Ovary (tissue), 3 donors: ENCODE results near the gene COX7A1.

Experiments used
- CTCF ChIP-seq, 3 donors: fragments of 450-650 bp in 2 of 3; fragments of 200-600 bp in 1 of 3; IDR thresholded peaks; one replicate each; pipeline versions ENCODE4 v1.5.1 to v1.8.0; 2016 to 2022; ENCODE audit warnings: antibody characterized with exemption in 3 of 3, mild to moderate bottlenecking in 1 of 3
- EP300 ChIP-seq: sonication (generic); formaldehyde crosslinking; IDR thresholded peaks from one replicate; pipeline ENCODE4 v1.6.1; 2017; ENCODE audit warnings: antibody characterized with exemption
- POLR2A ChIP-seq: fragments of 450-650 bp; IDR thresholded peaks from one replicate; pipeline ENCODE4 v1.6.1; 2017; ENCODE audit warnings: antibody characterized with exemption, mild to moderate bottlenecking, moderate library complexity
- donor health status: DM: no; HTN: no; CAD: no.

GRCh38 chr19:36120092-36120983 is 31.9 kb downstream of the COX7A1 start:
- TF ChIP-seq CTCF (IDR thresholded peaks at IDR 0.05) (no peak), EP300 (no peak), POLR2A (no peak)
